Measurements from ENCODE around the gene BOC.

Gene BOC

DNA sequence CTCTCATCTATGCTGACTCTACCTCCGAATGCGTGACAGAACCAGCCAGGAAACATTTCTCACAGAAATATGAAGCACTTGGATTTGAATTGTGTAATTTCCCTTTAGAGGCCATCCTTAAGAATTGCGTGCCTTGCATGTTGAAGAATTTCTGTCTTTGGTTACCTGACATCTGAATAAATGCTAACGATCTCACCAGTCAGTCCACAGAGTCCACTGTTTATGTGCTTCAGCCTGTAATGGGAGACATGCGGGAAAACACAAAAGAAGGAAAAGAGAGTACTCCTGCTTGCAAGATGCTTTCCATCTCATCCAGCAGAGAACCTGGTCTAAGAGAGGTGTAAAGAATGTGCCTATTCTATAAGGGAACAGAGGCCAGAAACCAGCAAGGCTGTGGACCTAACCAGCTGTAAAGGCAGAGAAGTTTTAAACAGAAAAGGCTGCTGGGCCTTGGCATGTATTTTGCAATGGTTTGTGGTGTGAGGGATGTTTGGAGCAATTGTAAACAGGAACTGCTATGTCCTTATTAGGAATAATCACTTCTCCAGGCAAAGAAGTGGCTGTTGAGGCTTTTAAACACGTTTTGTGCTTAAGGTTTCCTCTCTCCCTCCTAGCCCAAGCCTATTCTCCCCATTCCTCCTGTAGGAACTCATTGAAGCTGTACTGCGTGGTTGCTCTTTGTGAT is 36.4 kb upstream of the BOC start:
- no peak overlapping the region for H3K4me3 ChIP-seq (ENCODE audit: control insufficient read depth in 1 of 7, extremely low read depth in 1 of 7, insufficient read depth in 4 of 7, low read depth in 2 of 7, low read length in 6 of 7)
- H3K27ac ChIP-seq (ENCODE audit: insufficient read depth in 1 of 2, low read depth in 1 of 2, low read length in 2 of 2, poor library complexity in 1 of 2, severe bottlenecking in 2 of 2), result no peak overlapping the region
- WGBS (ENCODE audit: insufficient coverage), result 83% methylated on average over 6 of the region's 7 CpGs
- CTCF ChIA-PET, result no interaction called here
- H3K36me3 ChIP-seq (ENCODE audit: control insufficient read depth in 4 of 4, insufficient read depth in 4 of 4, low read length in 3 of 4), result no peaks in the 10 kb centered on the region
- H3K4me1 ChIP-seq (ENCODE audit: control extremely low read depth in 1 of 4, control insufficient read depth in 4 of 4, insufficient read depth in 4 of 4, low read length in 3 of 4), result peaks cover 0 to 10% (median 2%) of the 10 kb centered on the region in 4 experiments
- POLR2A ChIA-PET, result interaction anchor here (0.5 to 0.6 kb wide), 2 partner anchors 155 to 1974 kb away, joined by 3 read pairs; no protein-coding TSS in a partner anchor
- H3K9me3 ChIP-seq (ENCODE audit: control extremely low read depth in 1 of 5, control insufficient read depth in 4 of 5, insufficient read depth in 2 of 5, low read depth in 1 of 5, low read length in 4 of 5), result peaks cover 0 to 3% (median 0%) of the 10 kb centered on the region in 5 experiments
- DNase-seq, result peak in 2 of 3 donors; percentile 28 to 31
- no peaks in the 10 kb centered on the region for H3K27me3 ChIP-seq (replicated peaks in 2 of 5; ENCODE audit: control insufficient read depth in 4 of 5, insufficient read depth in 5 of 5, low read length in 4 of 5)

DNA sequence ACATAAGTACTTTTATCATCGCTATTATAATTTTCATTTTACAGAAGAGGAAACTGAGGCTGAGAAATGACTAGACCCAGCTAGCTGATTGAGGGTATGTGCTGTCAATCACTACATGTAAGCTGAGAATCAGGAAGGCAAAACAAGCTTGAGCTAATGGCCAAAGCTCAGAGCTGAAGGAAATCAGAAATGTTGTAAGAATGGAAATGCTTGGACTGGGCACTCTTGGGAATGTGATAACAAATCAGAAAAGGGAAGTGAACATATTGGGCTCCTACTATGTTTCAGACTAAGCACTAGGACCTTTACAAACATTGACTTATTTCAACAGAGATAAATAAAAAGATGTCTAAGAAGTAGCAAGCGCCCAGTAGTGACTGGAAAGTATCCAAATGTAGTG is 33.8 kb upstream of the BOC start:
- H3K4me1 ChIP-seq (ENCODE audit: control extremely low read depth in 1 of 4, control insufficient read depth in 4 of 4, insufficient read depth in 4 of 4, low read length in 3 of 4), result peaks cover 0 to 10% (median 2%) of the 10 kb centered on the region in 4 experiments
- H3K27ac ChIP-seq (ENCODE audit: insufficient read depth in 1 of 2, low read depth in 1 of 2, low read length in 2 of 2, poor library complexity in 1 of 2, severe bottlenecking in 2 of 2), result no peak overlapping the region
- ChIA-PET CTCF (no interaction called here), POLR2A (no interaction called here)
- H3K9me3 ChIP-seq (ENCODE audit: control extremely low read depth in 1 of 5, control insufficient read depth in 4 of 5, insufficient read depth in 2 of 5, low read depth in 1 of 5, low read length in 4 of 5), result peaks cover 0 to 3% (median 0%) of the 10 kb centered on the region in 5 experiments
- H3K4me3 ChIP-seq (ENCODE audit: control insufficient read depth in 1 of 7, extremely low read depth in 1 of 7, insufficient read depth in 4 of 7, low read depth in 2 of 7, low read length in 6 of 7), result no peak overlapping the region
- H3K27me3 ChIP-seq (replicated peaks in 2 of 5; ENCODE audit: control insufficient read depth in 4 of 5, insufficient read depth in 5 of 5, low read length in 4 of 5), result no peaks in the 10 kb centered on the region
- H3K36me3 ChIP-seq (ENCODE audit: control insufficient read depth in 4 of 4, insufficient read depth in 4 of 4, low read length in 3 of 4), result no peaks in the 10 kb centered on the region
- WGBS (ENCODE audit: insufficient coverage), result 100% methylated on average over 1 of the region's 2 CpGs
- no peak for DNase-seq

DNA sequence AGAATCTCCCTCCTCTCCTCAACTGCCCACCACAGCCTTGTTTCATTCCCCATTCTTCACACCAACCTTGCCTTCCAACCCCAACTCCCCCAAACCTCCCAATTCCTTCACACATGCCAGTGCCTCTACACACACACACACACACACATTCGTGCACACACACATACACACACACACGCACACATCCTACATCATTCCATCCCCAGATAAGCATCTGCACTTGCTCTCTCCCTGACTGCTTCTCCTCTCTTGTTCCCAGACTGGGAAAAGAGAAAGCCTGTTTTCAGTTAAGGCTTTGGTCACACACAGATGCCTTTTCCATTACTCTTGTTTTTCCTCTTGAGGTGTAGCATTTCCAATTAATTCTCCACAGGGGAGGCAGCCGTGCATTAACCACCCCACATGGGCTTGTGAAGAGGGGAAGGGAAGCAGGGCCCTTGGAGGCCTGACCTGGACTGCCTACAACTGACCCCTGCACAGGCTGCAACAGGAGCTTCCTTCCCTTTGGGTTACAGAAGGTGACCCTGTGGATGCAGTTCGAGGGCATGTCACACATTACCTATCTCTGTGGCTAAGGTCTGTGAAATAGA is 32.0 kb upstream of the BOC start:
- ChIA-PET POLR2A (no interaction called here), CTCF (no interaction called here)
- Histone ChIP-seq H3K4me1 (ENCODE audit: control extremely low read depth in 1 of 4, control insufficient read depth in 4 of 4, insufficient read depth in 4 of 4, low read length in 3 of 4) (peaks cover 0 to 10% (median 2%) of the 10 kb centered on the region in 4 experiments), H3K4me3 (ENCODE audit: control insufficient read depth in 1 of 7, extremely low read depth in 1 of 7, insufficient read depth in 4 of 7, low read depth in 2 of 7, low read length in 6 of 7) (no peak overlapping the region), H3K27me3 (replicated peaks in 2 of 5; ENCODE audit: control insufficient read depth in 4 of 5, insufficient read depth in 5 of 5, low read length in 4 of 5) (no peaks in the 10 kb centered on the region), H3K36me3 (ENCODE audit: control insufficient read depth in 4 of 4, insufficient read depth in 4 of 4, low read length in 3 of 4) (no peaks in the 10 kb centered on the region), H3K9me3 (ENCODE audit: control extremely low read depth in 1 of 5, control insufficient read depth in 4 of 5, insufficient read depth in 2 of 5, low read depth in 1 of 5, low read length in 4 of 5) (peaks cover 0 to 3% (median 0%) of the 10 kb centered on the region in 5 experiments), H3K27ac (ENCODE audit: insufficient read depth in 1 of 2, low read depth in 1 of 2, low read length in 2 of 2, poor library complexity in 1 of 2, severe bottlenecking in 2 of 2) (no peak overlapping the region)
- DNase-seq, result no peak
- WGBS (ENCODE audit: insufficient coverage), result 90% methylated on average over 4 of the region's 4 CpGs

DNA sequence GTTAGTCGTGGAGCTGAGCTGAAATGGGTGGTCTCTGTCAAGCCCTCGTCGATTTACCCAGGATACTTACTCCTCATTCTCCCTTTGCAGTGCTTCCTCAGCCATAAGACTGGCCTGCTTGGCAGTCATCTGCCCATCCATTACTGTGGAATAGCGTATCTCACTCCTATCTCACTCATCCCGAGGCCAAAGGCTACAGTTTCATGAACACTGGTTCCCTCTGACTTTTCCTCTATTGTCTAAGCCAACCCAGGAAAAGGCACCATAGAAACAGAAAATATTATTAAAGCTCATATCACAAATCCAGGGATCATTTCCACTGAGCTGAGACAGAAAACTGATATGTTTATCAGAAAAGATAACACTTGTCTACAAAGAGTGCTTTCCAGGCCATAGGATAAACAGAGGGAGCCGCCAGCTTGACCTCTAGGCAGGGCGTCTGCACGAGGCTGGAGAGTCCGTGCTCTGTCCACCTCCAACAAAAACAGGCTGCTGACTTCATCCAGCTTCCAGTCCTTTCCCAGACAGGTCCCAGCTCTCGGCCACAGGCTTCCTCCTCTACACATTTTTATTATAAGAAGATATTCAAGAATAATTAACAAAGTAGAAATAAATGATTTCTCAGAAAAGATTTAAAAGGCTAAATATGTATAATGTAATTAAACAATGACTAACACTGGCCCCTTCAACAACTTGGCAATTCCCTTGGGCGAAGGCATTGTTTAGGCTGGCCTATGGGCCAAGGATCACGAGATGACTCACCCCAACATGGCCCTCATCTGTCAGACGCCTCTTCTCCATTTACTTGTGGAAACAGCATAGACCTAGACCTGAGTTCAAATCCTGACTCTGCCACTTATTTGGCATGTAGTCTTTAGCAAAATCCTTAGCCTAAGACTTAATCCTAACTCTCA is 27.4 kb upstream of the BOC start:
- H3K4me1 ChIP-seq (ENCODE audit: control extremely low read depth in 1 of 4, control insufficient read depth in 4 of 4, insufficient read depth in 4 of 4, low read length in 3 of 4), result no peaks in the 10 kb centered on the region
- ChIA-PET CTCF (interaction anchor here (0.6 kb wide), 1 partner anchor 1424 kb away, joined by 4 read pairs; no protein-coding TSS in a partner anchor), POLR2A (no interaction called here)
- peaks cover 0 to 8% (median 0%) of the 10 kb centered on the region in 5 experiments for H3K9me3 ChIP-seq (ENCODE audit: control extremely low read depth in 1 of 5, control insufficient read depth in 4 of 5, insufficient read depth in 2 of 5, low read depth in 1 of 5, low read length in 4 of 5)
- no peak overlapping the region for H3K27ac ChIP-seq (ENCODE audit: insufficient read depth in 1 of 2, low read depth in 1 of 2, low read length in 2 of 2, poor library complexity in 1 of 2, severe bottlenecking in 2 of 2)
- no peak overlapping the region for H3K4me3 ChIP-seq (ENCODE audit: control insufficient read depth in 1 of 7, extremely low read depth in 1 of 7, insufficient read depth in 4 of 7, low read depth in 2 of 7, low read length in 6 of 7)
- WGBS (ENCODE audit: insufficient coverage), result 97% methylated on average over 12 of the region's 13 CpGs
- H3K36me3 ChIP-seq (ENCODE audit: control insufficient read depth in 4 of 4, insufficient read depth in 4 of 4, low read length in 3 of 4), result no peaks in the 10 kb centered on the region
- H3K27me3 ChIP-seq (replicated peaks in 2 of 5; ENCODE audit: control insufficient read depth in 4 of 5, insufficient read depth in 5 of 5, low read length in 4 of 5), result no peaks in the 10 kb centered on the region
- peak in 1 of 3 donors; percentile 3 for DNase-seq

DNA sequence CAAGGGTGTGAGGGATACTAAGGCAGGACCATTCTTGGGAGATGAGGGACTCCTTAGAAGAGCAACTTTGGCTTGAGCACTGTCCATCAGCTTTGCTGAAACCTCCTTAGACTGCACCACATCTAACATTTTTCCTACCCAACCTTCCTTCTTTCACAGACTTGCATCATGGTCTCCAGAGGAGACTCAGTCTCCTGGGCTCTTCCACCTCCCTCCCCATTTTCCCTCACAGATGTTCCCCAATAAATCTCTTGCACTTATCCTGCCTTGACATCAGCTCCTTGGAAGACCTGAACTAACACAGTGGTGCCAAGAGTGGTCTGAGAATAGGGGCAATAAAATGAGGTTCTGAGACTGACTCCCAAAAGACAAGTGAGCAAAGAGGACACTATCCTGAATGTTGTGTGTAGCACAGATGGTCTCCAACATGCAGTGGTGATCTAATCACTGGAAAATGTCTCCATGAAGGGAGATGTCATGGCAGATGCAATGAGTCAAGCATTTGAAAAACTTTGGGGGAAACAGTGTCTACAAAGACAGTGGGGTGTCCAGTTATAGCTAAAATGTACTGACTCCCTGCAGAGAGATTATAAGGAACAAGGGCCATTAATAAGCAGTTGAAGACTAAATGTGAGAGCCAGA is 26.0 kb upstream of the BOC start:
- DNase-seq, result no peak
- Histone ChIP-seq H3K4me3 (ENCODE audit: control insufficient read depth in 1 of 7, extremely low read depth in 1 of 7, insufficient read depth in 4 of 7, low read depth in 2 of 7, low read length in 6 of 7) (no peak overlapping the region), H3K36me3 (ENCODE audit: control insufficient read depth in 4 of 4, insufficient read depth in 4 of 4, low read length in 3 of 4) (no peaks in the 10 kb centered on the region), H3K4me1 (ENCODE audit: control extremely low read depth in 1 of 4, control insufficient read depth in 4 of 4, insufficient read depth in 4 of 4, low read length in 3 of 4) (no peaks in the 10 kb centered on the region), H3K27ac (ENCODE audit: insufficient read depth in 1 of 2, low read depth in 1 of 2, low read length in 2 of 2, poor library complexity in 1 of 2, severe bottlenecking in 2 of 2) (no peak overlapping the region), H3K9me3 (ENCODE audit: control extremely low read depth in 1 of 5, control insufficient read depth in 4 of 5, insufficient read depth in 2 of 5, low read depth in 1 of 5, low read length in 4 of 5) (peaks cover 0 to 15% (median 0%) of the 10 kb centered on the region in 5 experiments), H3K27me3 (replicated peaks in 2 of 5; ENCODE audit: control insufficient read depth in 4 of 5, insufficient read depth in 5 of 5, low read length in 4 of 5) (no peaks in the 10 kb centered on the region)
- CTCF ChIA-PET, result interaction anchor here (1.1 kb wide), 1 partner anchor 11 kb away, joined by 3 read pairs; no protein-coding TSS in a partner anchor
- POLR2A ChIA-PET, result interaction anchor here (0.5 kb wide), 1 partner anchor 180 kb away, joined by 3 read pairs; no protein-coding TSS in a partner anchor

DNA sequence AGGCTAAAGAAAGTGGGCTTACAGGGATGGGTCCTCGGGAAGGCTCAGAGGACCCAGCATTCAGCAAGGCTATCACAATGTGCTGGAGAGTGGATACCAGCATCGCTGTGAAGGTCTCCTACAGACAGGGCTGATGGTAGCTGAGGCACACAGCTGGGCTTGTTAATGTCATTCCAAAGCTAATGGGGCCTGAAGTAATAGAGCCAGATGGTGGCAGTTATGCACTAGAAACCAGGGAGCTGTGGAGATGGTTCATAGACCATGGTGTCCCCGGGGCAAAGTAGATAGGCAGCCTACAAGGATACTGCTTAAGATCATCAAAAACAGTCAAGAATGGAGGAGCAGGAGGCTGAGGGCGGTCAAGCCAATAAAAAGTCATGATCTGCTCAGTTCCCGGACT is 24.8 kb upstream of the BOC start:
- ChIA-PET POLR2A (no interaction called here), CTCF (interaction anchor here (1.1 kb wide), 1 partner anchor 9 kb away, joined by 3 read pairs; no protein-coding TSS in a partner anchor)
- Histone ChIP-seq H3K4me1 (ENCODE audit: control extremely low read depth in 1 of 4, control insufficient read depth in 4 of 4, insufficient read depth in 4 of 4, low read length in 3 of 4) (no peaks in the 10 kb centered on the region), H3K27me3 (replicated peaks in 2 of 5; ENCODE audit: control insufficient read depth in 4 of 5, insufficient read depth in 5 of 5, low read length in 4 of 5) (no peaks in the 10 kb centered on the region), H3K9me3 (ENCODE audit: control extremely low read depth in 1 of 5, control insufficient read depth in 4 of 5, insufficient read depth in 2 of 5, low read depth in 1 of 5, low read length in 4 of 5) (peaks cover 0 to 15% (median 0%) of the 10 kb centered on the region in 5 experiments), H3K4me3 (ENCODE audit: control insufficient read depth in 1 of 7, extremely low read depth in 1 of 7, insufficient read depth in 4 of 7, low read depth in 2 of 7, low read length in 6 of 7) (no peak overlapping the region), H3K36me3 (ENCODE audit: control insufficient read depth in 4 of 4, insufficient read depth in 4 of 4, low read length in 3 of 4) (no peaks in the 10 kb centered on the region), H3K27ac (ENCODE audit: insufficient read depth in 1 of 2, low read depth in 1 of 2, low read length in 2 of 2, poor library complexity in 1 of 2, severe bottlenecking in 2 of 2) (no peak overlapping the region)
- 100% methylated on average over 5 of the region's 5 CpGs for WGBS (ENCODE audit: insufficient coverage)
- DNase-seq, result no peak

Measured in common myeloid progenitor, CD34-positive (primary cell).